Activated CD8-positive, alpha-beta memory T cell treated with anti-CD3 and anti-CD28 coated beads, Interleukin-2, amount 50 U/mL, for 24 hours (primary cell): Measurements from ENCODE around the gene POU3F3.

ENCODE experiments used
- DNase-seq: peaks from one replicate; pipeline ENCODE4 v3.0.0-alpha.2; 2020; ENCODE audit errors: extremely low read depth

The POU3F3 gene

DNA sequence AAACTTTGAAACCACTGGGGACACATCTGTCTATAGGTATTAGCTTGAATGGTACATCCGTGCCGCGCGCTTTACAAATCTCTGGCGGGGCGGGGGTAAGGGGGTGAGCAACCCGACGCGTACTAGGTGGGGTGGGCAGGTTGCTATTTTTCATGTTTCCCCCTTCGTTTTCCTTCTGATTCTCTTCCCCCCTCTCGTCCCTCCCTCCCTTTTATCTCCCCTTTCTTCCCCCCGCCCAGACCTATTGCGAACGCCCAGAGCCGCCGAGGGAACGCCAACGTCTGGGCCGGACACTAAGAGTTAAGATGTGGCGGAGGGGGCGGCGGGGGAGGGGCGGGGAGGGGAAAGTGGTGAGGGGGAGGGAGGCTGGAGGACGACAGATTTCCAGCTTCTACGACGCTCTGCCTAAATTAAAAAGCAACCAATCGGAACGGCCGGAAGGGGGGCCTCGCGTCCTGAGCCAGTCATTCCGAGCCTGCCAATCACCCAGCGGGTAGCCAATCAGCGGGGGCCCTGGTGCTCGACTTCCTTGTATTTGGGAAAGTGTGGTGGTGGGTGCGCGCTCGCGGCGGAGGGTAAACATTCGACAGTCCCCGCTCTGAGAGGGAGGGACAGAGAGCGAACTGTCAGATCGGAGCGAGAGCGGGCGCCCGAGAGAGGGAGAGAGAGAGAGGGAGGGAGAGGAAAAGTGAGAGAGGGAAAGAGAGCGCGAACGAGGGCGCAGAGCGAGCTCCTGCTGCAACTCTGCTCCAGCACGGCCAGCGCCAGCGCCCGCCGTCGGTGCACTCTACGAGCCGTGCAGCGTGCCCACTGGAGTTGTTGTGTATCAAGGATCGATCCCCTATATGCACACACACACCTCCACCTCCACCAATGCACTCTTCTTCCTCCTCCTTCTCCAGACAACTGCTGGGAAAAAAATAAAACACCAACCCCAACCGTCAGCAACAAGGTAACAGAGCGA lies at the start of gene POU3F3:
POU3F3 (plus strand) TSS at position 582 of the 964 bp plus-strand sequence. CDS start 1,396 bp downstream, outside the sequence.
- DNase-seq = no peak

DNA sequence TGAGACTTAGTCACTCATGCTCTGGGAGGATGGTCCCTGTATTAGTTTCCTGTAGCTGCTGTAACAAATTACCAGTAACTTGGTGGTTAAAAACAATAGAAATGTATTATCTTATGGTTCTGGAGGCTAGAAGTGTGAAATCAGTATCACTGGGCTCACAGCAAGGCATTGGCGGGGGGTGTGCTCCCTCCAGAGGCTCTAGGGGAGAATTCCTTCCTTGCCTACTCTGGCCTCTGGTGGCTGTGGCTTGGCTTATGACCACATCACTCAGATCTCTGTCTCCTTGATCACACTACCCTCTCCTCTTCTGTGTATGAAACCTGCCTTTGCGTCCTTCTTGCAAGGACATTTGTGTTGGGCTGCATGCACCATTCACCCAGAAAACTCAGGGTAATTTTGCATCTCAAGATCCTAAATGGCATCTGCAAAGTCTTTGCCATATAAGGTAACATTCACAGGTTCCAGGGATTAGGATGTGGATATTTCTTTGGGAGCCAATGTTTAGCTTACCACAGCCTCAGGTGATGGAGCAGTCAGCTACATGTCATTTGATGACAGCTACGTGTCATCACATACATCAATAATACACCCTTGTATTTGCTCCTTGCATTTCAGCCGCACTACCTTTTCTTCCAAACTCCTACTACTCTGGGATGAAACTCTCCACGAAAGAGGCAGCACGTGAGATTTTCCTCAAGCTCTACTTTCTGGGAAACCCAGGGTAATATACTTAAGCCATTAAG lies 49.6 kb upstream of the POU3F3 start:
- no peak for DNase-seq

DNA sequence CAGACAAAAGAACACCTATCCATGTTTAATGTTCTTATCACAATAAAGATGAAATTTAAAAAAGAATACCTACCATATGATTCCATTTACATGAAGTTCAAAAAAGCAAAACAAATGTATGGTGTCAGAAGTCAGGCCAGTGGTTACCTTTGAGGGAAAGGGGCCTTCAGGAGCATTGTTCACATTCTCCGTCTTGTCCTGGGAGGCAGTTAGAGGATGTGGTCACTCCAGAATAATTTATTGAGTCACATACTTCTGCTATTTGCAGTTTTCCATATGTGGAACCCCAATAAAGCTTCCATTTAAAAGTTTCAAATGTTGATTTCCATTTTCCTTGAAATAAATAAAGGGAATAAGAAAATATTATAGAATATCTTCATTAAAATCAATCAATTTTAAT lies 41.6 kb upstream of the POU3F3 start:
- no peak for DNase-seq

DNA sequence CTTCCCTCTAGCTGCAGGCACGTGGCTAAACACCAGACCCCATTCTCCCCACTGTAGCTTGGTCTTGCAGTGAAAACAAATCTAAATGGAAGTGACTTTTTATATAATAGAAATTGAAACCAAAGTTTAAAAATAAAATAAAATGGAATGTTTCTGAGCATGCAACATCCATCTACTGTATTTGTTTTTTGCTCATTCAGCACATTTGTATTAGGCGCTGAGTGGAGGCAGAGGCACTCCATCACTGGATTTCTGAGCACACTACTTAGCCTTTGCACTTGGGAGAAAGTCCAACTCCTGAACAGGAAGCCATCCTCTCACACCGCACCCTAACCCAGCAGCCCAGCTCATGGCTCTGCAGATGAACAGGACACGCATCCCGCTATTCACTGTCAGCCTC lies 37.8 kb upstream of the POU3F3 start:
- DNase-seq = no peak

DNA sequence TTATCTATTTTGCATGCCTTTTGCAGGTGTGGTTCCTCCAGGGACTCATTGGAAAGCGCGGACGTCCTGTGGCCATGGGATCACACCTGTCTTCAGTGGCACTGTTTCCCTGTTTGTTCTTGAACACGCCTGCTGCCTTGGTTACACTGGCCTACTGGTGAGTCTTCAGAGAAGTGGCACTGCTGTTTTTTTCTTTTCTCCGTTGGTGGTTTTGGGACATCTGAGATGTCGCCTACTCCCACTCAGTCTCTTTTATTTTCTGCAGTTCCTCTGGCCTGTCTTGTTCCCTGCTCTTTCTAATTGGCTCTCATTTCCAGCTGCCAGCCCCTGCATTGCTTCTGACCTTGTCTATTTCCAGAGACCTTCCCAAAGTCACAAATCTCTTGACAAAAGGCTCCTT lies 35.7 kb upstream of the POU3F3 start:
- DNase-seq = no peak

DNA sequence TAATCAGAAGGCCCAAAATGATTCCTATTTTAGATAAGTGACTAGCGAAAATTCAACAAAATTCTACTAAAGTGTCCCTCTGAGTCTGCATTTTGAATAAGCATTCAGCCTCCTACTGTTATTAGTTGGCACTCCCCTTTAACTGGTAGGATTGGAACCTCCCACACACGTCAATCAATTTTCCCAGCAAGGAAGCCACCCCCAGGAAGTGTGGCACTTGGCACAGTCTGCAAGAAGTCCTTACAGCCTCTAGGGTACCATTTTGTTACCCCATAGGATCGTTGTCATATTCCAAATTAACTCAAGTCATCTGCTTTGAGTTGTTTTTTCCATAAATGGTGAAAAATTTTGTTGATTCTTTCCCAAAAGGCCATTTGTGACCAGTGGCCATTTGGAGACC lies 33.8 kb upstream of the POU3F3 start:
- DNase-seq = no peak

DNA sequence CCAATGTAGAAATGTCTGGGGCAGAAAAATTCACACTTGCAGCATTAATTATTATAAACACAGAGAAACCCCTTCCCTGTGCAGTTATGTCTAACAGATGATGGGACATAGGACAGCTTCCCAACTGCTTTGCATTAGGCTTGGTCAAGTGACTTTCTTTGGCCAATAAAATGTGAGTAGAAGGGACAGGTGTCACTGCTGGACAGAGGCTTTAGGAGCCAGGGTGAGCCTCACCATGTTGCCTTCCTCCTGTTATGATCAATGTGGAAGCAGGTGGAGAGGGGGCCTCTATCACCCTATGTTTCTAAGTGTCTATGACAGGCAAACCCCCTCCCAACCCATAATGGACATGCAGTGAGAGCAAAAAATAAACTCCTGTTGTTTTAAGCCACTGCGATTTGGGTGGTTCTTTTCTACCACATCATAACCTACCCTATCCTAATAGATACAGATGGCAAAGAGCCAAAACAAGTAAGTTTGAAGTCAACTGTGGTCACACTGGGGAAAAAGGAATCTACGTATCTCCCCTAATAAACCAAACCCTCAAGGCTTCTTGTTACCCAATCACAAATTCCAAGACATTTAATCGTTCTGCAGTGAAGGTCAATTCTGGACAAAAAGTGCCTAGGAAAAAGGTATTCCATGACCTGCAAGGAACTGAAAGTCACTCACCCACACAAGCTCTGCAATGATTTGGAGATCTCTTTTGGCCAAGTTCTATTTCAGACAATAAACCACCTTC lies 28.6 kb upstream of the POU3F3 start:
- DNase-seq = no peak

DNA sequence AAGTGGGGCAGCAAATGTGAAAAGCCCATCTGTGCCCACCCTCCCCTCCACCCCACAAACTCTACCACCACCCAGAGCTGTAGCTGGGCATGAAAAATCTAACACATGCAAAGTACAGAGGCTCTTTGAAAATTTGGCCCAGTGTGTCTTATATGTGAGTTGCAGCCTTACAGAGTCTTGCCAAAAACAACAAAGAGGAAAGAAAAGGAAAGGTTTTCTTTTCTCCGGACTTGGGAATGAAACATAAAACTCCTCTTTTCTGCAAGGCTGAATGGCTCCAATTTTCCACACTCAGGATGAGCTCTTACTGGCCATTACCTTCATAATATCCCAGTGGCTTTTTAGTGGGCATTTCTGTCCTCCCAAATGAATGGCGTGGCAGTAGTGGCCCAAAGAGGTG lies 27.9 kb upstream of the POU3F3 start:
- DNase-seq = no peak

DNA sequence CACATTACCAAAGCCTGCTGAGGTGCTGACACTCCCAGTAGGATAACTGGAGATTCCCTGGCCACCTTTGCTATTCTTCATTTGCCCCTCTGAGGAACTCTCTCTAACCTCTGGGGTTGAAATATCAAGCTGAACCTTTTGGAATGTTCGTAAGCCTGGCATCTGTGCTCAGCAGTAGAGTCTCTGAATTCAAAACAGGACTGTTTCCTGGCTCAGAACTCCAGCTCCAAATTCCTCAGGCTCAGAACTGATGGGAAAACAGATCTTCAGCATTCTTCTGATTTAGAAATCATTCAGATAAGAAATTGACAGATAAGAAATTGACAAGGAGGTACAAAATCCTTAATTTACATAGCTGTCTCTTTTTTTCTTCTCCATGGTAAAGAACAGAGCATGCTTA lies 22.2 kb upstream of the POU3F3 start:
- DNase-seq = no peak

DNA sequence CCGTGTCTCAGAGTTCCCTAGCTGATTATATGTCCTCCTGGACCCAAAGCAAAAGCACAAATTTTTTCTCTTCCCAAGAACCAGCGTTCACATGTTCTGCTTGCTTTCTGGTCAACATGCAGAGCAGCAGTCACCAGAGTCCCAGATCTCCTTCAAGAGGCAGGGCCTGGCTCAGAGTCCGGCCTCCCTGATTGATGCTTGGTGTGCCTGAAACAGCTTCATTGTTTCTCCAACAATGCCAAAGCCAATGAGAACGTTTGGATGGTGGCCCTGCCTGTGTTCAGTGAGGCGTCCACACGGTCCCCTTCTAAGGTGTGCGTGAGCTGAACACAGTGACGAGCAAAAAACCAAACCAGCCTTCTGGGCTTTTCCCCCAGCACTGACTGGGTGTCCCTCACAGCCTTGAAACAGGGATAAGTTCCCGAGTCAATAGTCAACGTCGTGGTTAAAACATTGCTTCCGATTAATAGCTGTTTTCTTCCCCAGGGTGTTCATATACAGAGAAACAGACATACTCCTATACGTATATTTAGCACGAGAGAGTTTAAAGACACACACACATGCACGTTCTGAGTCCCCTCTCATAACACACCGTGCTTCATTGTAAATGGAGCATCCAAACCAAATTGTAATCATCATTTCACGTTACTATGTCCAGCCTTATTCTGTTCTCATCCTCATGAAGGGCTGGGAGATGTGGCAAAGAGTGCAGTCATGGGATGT lies 19.3 kb upstream of the POU3F3 start:
- no peak for DNase-seq

DNA sequence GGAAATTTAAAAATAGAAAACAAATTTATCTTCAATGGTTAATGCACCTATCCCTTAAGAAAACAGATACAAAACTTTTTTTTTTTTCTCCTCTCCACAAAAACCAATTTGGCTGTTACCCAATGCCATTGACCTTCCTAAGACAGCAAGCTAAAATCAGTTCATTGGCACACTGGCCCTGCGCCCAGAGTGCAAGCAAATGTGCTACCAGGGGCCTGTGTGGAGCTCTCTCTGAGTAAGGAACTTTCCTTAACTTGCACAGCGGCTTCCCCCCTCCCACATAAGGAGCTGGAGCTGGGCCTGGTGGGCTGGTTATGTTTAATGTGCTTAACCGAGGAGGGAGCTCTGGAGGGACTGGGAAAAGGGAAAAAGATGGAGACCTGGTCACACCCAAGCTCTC lies 17.6 kb upstream of the POU3F3 start:
- no peak for DNase-seq

DNA sequence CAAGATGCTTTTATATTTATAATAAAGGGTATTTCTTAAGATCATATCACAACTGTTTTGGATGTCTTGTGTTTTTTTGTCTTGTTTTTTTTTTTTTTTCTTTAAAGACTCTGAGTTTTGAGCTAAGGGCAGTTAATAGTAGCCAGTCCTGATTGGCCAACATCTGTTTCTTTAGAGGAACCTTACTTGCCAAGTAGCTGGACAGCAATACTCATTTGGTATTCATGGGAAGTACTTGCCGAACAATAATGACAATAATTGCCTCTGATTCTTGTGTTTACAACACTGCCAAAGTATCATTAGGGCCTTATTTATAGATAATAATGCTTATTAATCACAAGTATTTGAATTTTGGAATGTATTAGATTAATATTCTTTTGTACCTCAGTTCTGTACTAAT lies 17.1 kb upstream of the POU3F3 start:
- DNase-seq = no peak

DNA sequence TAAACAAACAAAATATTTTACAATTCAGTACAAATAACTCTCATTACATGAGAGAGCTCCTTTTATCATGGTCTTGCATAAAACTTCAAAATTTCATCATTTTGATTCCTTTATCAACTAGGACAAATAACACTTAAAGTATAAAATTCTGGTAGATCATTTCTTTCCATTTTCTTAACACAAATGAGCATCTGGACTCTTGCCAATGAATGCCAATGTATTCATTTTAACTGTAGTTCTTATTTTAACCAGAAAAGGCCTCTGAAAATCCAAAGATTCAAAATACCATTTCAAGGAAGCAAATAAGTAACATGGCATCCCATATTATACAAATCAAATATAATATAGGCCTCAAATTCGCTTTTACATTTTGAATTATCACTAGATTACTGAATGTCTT lies 13.8 kb upstream of the POU3F3 start:
- DNase-seq = no peak

DNA sequence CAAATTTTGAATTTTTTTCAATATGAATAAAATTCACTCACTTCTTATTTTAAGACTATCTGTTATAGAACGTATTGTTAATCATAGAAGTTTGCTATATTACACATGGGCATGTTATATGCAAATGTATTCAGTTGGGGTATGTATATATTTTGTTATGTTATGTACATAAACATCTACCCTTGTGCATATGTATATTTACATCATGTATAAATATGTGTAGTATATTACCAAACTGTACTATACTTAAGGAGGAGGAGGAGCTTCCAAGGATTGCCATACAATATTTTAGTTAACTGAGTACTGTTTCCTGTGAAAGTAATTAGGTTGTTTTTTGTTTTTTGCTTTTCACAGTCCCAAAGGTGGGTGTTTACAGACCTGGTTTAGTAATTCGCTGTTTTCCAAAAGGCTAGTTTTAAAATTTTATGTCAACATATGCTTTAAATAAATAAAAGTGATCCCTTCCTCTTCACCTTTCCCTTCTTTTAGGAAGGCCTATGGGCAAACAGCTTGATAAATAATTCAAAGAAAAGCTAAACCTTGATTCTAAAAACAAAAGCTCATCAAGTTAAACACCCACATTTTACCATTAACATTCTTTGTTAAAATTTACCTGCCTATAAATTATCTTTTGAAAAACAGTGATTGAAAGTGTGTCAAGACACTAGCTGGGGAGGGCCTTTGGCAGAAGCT lies 12.9 kb upstream of the POU3F3 start:
- DNase-seq = no peak

DNA sequence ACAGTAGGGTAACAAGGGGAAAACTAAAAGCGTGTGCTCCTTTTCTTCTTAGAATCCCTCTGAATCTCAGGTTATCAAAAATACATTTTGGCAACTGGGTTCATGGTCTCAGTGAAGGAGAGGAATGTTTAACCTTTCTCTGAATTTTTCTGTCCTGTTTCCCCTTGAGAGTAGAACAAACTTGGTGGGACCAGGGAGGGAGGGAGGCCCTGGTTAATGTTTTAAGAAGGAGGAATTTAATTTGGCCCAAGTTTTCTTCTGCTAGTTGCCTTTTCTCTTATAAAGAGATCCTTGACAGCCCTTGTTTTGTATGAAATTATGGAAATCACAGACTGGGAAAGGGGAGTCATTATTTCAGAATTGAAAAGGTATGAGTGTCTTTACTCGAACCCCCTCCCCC lies 12.2 kb upstream of the POU3F3 start:
- DNase-seq = no peak

DNA sequence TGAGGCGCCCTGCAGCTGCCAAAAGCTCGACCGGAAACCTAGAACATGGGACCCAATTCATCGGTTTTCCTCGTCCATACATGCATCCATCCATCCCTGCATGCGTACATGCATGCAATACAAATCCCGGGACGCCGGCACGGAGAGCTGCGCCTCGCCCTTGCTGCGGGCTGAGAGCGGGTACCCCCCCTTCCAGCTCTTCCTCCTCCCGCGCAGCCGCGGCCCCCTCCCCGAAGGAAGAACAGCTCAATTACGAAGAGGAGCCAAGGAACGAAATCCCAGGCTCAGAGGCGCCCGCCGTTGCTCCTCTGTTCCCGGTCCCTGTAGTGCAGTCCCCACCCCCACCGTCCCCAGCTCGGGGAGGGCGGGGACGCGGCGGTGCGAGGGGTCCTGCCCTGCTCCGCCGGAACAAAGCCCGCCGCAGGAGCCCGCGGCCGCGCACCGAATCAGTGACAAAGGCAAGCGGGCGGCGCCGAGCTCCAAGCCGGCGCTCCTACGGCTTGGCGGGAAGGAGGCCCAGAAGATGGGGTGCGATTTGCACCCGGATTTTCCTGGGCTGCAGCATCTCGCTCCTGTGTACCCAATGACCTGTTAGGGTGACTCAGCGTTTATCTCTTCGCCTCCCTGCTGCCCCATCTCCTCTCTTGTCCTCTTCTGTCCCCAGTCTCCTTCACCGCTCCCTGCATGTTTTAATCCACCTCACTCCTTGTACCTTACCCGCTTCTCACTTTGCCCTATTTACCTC lies 8.9 kb upstream of the POU3F3 start:
- DNase-seq = no peak

DNA sequence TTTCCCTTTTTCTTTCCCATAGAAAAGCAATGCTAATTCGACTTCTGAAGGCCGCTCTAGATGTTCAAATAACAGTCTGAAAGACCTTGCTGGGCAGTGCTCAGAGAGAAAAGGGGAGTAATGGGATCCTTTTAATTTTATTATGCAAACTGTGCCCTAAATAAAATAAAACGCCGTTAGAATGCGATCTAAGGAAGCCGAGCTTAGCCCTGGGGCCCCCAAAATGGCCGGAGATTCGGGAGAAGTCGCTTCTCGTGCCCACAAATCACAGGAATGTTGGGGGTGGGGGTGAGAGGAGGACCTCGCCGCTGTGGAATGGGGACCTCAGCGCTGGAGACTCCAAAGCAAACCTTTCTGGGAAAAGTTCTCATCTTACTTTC lies 8.4 kb upstream of the POU3F3 start:
- no peak for DNase-seq

DNA sequence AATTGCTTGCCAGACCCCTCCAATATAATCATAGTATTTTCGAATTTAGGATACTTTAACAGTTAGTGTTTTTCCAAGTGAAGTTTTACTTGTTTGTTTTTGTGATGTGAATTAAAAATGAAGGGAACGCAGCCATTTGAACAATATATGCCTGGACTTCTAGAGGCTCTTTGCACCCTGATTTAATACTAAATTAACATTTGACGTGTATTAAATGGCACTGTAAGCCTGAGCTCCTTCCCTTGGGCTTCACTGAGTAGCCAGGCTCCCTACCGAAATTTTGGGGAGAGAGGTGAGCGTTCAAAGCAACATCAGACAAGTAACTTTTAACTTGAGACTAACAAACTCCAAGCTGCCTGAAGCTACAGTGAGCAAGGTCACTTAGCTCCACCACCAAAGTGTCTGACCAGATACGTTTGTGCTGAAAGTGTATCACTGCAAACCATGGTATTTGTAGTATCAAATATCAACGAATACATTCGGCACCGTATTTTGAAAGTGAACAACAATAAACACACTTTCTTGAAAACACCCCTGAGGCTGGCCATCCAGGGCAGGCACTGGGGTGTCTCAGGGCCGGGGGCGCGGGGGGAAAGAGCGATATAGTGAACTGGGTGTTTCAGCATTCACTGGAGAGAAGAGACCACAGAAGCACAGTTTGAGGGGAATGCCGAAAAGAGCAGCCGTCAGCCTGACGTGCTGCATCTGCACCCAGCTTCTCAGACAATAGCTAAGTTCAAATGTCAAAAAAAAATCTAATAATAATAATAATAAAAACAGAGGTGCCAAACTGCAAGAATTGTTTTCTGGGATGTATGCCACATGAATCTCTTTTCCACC lies 7.7 kb upstream of the POU3F3 start:
- no peak for DNase-seq

DNA sequence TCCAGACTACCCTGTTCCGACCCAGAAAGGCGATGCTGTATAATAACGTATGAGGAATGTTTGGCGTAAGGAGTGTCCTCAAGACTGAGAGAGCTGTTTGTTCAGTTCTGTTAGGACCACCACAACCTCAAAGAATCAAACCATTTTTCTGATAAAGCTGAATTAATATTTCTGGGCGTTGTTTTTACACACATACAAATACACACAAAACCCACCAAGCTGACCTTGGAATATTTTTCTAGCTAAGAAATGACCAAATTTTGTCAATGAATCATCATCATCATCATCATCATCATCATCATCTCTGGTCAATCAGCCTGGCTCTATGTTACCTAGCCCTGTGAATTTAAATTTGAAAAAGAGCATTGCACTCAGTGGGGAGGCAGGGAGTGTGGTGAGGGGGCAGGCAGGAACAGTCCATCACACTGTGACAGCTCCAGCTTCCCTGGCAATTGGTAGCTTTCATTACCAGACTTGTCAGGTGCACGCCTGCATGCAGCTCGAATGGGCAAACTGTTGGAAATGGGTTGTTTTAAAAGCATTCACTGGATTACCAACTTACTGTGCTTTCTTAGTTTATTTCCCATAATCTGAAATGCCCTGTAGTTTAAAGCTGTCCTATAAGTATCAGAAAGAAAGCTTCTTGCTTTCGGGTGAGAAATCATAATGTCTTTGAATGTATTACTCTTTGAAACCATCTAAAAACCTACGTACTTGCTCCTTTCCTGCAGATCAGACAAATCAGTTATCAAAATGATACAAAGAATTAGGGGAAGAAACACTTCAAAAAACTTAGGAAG lies 6.9 kb upstream of the POU3F3 start:
- DNase-seq = no peak
